HG03520 (cell line): Measurements from ENCODE around the gene CUL4A.
"Not testable (repeated sequence)": the region's sequence is repeated elsewhere in the genome, so short reads cannot be mapped to it uniquely, and the experiment has no call there.

Experiments used
- ATAC-seq: cut with Tn5 transposase; IDR thresholded peaks from one replicate; pipeline ENCODE4 v1.9.1; 2021; ENCODE audit warnings: mild to moderate bottlenecking, moderate library complexity; ENCODE audit not compliant: unreplicated experiment

CUL4A gene

DNA sequence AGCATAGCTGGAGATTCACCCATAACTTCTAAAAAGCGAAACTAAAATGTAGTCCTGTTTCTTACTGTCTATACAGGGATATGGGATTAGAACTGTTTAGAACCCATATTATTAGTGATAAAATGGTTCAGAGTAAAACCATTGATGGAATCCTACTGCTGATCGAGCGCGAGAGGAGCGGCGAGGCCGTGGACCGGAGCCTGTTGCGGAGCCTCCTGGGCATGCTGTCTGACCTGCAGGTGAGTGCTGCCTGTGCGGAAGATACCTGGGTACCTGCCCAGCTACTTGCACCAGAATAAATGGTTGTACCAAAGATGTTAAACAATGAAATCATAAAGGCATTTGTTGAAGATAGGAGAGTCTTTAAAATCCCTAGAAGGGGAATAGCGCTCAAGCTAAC lies 23.7 kb downstream of the CUL4A start:
- ATAC-seq: no peak

DNA sequence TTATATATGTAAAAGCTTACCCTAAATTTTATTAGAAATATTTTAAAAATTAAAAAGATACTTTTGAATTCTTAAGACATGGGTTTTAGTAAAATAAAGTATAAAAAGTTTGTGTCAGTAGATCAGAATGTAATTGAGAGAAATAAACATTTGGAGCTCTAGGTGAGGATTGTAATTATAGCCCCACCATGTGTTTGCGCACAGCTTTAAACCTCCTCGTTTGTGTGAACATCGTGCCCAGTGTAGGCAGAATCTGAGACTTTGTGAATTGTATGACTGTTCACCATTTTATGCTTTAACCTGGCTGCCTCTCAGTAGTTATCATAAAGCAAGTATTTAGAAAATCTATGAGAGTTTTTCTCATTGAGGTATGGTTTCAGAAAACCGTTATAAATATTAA lies 29.1 kb downstream of the CUL4A start:
- ATAC-seq: no peak

- ATAC-seq: no peak
Measured at GRCh38 chr13:113239357-113239756, 29.9 kb downstream of the CUL4A start.

DNA sequence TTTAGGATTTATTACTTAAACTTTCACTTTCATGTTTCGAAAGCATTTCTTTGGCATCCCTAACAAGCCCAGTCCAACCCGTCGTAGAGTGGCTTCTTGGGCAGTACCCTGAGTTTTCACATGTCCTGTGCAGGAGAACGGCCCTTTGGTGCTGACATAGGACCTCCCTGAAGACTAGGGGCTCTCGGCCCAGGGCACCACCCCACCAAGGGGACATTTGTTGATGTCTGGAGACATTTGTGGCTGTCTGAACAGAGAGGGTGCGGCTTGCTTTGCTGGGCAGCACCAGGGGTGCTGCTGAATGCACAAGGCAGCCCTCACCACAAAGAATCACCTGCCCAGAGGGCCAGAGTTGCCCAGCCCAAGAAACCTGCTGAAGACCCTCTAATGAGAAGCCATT lies 30.6 kb downstream of the CUL4A start:
- no peak for ATAC-seq

DNA sequence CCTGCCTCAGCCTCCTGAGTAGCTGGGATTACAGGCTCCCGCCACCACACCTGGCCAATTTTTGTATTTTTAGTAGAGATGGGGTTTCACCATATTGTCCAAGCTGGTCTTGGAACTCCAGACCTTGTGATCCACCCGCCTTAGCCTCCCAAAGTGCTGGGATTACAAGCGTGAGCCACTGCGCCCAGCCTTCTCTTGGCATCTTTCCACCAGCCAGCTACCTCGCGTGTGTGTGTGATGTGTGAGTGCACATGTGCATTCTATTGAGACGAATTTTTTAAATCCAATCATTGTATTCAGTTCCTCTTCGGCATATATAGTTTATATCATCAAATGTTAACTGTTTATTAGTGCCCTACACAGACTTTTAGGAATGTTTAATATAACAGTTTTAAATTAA lies 32.2 kb downstream of the CUL4A start:
- ATAC-seq: not testable (repeated sequence)

- ATAC-seq: no peak
Measured at GRCh38 chr13:113243847-113244246, 34.4 kb downstream of the CUL4A start.

- ATAC-seq: no peak
Measured at GRCh38 chr13:113245849-113246796, 36.7 kb downstream of the CUL4A start.

DNA sequence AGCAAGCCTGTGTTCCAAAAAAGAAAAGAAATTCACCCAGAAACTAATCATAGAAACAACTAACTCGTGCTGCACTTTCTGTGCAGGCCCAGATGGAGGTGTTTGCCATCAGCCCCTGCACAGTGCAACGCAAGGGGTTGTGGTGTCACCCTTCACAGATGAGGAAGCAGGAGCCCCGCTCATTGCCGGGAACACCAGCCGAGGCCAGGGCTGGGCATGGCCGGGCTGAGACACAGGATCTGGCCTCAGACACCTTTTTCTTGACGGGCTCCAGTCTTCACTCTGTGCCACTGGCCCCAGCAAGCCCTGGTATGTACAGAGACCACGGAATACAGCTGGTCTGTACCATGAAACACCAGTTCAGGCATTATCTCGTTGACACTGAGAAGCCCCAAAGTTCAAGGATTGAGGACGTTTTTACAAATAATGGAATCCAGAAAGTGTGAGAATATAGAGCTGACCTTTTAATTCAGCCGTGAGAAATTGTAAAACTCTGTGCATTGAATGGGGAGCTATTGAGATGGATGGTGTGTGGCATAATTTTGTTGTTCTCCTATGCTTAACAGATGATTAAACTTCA lies 43.2 kb downstream of the CUL4A start:
- no peak for ATAC-seq

DNA sequence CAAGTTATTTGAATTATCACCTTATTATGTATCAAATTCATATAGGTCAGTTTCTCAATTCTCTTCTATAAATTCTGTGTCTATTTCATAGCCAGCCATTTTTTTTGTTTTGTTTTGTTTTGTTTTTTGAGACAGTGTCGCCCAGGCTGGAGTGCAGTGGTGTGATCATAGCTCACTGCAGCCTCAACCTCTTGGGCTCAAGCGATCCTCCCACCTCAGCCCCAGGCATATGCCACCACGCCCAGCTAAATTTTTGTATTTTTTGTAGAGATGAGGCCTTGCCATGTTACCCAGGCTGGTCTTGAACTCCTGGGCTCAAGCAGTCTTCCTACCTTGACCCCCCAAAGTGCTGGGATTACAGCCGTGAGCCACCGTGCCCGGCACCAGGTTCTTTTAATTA lies 48.5 kb downstream of the CUL4A start:
- not testable (repeated sequence) for ATAC-seq

- no peak for ATAC-seq
Measured at GRCh38 chr13:113258321-113259054, 49.1 kb downstream of the CUL4A start.

- no peak for ATAC-seq
Measured at GRCh38 chr13:113260996-113261395, 51.6 kb downstream of the CUL4A start.

GRCh38 chr13:113263016-113263415 lies 53.6 kb downstream of the CUL4A start:
- ATAC-seq: not testable (repeated sequence)

DNA sequence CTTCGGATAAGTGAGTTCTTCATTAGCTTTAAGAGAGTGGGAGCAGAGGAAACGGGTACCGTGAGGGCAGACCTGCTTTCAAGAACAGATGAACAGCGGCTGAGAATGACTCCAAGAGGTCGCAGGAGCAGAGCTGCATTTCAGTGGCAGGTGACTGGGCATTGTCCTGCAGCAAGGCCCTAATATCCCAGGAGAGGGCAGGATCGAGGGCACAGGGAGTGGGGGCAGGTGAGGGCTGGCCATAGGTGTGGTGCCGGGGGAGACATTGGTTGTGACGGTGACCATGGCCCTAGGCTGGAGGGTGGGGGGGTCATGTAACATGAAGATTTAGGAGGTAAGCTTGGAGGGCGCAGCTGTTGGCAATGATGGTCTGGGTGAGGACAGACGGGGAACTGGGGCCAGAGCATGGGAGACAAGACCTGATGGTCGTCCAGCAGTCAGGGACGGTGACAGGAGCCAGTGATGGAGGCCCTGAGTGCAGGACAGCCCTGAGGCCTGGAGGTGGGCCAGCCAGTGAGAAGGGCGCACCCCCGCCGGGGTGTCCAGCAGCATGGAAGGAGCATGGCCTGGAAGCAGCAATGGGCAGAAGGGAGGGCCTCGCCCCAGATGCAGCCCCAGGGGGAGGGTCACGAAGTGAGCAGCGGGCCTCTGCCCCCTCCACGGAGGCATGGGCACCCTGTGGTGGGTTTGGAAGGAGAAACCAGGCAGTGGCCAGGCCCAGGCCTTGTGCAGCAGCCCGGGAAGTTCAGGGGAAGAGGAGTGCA lies 58.4 kb downstream of the CUL4A start:
- ATAC-seq: no peak

DNA sequence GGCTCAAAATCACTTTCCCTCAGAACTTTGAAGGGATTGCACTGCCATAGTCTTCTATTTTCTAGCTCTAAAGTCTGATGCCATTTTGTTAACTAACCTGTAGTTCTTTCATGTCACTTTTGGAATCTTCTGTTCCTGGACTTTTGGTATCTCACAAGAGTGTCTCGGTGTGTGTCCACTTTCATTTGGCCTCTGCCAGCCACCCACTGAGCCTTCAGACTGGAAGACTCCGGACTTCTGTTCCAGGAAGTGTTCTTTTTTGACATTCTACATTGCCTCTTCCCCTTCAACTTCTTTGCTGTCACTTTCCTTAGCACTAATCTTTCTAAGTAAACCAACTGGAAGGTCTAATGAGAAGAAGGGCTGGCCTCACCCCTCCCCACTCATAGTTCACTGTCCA lies 62.6 kb downstream of the CUL4A start:
- no peak for ATAC-seq

DNA sequence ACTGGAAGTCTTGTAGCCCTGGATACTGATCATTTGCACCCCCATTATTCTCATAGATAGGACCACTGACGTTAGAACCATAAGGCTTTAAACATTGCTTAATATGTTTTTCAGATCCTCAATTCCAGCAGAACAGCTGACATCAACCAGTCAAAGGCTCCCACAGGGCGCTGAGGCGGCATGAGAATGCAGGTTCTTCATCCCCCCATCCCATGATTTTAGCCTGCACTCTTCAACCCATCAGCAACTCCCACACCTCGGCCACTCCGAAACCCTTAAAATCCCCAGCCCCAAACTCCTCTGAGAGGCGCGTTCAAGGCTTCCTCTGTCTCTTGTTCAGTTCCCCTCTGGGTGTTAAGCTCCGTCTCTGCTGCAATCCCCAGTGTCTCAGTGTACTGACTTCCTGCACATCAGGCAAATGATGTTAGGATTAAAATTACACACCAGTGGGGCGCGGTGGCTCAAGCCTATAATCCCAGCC lies 63.3 kb downstream of the CUL4A start:
- no peak for ATAC-seq

DNA sequence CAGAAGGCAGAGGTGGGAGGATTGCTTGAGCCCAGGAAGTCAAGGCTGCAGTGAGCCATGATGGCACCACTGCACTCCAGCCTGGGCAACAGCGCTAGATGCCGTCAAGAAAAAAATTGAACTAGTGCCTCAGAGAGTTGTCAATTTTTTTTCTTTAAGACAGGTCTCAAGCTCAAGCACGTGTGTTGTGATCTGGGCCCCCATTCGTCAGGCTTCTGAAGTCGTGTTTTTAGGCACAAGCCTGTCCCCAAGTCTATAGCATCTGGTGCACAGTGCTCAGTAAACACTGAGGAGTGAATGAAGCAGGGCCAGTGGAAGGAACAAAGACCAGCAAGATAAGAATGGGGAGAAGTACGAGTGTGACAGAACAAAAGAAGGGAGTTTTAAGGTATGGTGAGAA lies 63.9 kb downstream of the CUL4A start:
- ATAC-seq: no peak

DNA sequence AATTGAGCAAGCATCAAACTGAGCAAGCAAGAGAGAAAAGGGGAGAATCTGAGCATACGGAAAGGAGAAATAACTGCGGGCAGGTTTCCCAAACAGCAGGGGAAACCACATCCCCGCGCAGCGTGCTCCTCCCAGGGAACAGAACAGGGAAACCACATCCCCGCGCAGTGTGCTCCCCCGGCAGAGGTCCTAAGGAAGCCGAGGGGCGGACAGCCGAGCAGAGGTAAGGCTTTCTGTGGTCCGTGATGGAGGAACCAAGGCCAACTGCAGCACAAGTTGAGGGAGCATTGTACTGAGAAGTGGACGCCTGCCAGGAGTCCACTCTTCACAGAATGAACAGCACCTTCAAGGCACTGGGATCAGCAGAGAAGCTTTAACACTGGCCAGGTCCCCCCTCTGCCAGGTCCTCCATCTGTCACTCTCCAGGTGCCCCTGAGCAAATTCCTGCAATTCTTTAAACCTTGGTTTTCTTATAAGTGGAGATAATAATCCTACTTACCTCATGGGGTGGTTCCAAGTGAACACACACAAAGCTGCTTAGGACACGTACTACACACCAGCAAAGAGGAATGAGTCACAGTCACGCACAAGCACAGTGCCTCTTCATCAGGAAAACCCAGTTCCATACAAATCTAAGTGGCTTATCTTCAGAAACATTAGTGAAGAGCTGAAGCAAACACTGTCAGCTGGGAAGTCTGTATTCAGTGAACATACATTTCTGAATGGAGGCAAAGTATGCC lies 64.6 kb downstream of the CUL4A start:
- ATAC-seq: no peak

DNA sequence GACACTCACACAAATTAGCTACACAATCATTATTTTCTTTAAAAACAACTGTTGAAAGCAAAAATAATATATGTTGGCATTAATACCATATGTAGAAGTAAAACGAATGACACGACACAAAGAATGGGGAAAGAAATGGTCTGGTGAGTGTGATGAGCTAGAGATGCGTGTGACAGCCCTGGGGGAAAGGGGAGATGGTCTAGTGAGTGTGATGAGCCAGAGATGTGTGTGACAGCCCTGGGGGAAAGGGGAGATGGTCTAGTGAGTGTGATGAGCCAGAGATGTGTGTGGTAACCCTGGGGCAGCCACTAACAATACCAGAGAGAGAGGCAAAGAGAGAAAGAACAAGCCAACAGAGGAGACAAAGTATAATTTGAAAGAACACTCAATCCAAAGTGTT lies 65.3 kb downstream of the CUL4A start:
- ATAC-seq: no peak

DNA sequence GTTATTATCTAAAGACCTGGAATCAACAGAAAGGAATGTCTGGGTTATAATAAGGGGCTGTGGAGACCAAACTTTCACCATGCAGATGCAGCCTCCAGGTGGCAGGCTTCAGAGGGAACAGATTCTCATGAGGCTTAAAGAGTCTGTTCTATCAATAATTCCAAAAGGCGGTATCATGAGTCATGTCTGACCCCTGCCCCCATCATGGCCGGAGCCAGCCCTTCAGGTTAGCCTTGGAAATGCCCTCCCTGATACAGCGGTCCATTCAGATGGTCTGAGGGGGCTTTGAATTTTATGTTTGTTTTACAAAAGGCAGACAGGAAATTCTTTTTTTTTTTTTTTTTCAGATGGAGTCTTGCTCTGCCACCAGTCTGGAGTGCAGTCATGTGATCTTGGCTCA lies 66.0 kb downstream of the CUL4A start:
- no peak for ATAC-seq

DNA sequence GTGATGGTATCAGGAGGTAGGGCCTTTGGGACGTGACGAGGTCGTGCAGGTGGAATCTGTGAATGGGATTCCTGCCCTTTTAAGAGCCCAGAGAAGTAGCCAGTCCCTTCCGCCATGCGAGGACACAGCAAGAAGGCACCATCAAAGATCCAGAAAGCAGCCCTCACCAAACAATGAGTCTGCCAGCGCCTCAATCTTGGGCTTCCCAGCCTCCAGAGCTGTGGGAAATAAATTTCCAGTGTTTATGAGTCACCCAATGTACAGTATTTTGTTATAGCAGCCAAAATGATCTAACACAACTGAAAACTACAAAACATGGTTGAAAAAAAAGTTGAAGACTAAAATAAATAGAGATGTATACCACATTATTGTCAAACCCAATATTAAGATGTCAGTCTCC lies 70.7 kb downstream of the CUL4A start:
- no peak for ATAC-seq
